IPS DF 19.7 (cell line): Measurements from ENCODE around the gene SATL1.
A peak's percentile ranks its signal among the peaks of the same experiment; 100 is the strongest.
"Not testable (repeated sequence)": the region's sequence is repeated elsewhere in the genome, so short reads cannot be mapped to it uniquely, and the experiment has no call there.

Experiments used
- DNase-seq: peaks from one replicate; pipeline ENCODE4 v3.0.0-alpha.2; 2013; ENCODE audit warnings: low read depth, low spot score

The SATL1 gene, protein sequence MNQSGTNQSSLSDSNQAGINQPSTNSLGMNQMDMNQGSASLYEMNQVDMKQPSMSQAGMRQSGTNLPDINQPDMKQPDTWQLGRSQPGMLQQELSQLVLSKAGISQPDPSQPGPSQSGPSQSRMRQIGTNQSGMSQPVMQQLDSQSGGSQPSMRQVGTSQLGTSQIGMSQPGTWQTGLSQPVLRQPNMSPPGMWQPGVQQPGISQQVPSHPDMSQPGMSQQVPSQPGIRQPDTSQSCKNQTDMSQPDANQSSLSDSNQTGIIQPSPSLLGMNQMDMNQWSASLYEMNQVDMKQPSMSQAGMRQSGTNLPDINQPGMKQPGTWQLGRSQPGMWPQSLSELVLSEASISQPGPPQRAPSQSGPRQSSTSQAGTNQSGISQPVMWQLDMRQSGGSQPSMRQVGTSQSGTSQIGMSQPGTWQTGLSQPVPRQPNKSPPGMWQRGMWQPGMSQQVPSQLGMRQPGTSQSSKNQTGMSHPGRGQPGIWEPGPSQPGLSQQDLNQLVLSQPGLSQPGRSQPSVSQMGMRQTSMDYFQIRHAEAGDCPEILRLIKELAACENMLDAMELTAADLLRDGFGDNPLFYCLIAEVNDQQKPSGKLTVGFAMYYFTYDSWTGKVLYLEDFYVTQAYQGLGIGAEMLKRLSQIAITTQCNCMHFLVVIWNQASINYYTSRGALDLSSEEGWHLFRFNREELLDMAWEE

DNA sequence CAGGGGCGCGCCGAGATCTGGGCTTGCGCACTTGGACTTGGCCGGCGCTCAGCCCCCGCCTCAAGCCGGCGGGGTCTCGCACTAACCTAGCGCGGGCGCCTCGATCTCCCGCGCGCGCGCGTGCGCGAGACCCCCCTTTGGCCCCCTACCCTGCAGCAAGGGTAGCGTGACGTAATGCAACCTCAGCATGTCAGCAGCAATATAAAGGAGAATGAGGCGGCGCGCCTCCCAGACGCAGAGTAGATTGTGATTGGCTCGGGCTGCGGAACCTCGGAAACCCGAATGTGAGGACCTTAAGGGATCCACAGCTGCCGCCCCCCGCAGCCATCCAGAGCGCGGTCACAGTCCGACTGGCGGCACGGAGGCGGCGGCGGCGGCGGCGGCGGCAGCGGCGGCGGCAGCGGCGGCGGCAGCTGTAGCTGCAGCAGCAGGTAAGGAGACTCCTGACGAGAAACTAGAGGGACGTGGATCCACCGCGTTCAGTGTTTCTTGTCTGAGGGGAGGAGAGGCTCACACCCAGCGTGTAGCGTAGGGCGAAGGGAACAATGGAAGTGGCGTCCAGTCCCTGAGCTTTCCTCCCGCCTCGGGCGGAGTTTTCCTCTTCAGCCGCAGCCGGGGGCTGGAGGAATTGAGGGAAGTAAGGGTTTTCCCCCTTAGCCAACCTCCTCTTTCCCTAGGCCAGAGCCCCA lies at the start of gene SATL1, which contains the start of gene ZNF711:
SATL1 (minus strand) TSS at position 19 of the 689 bp plus-strand sequence. CDS start 134,811 bp downstream, outside the sequence.
ZNF711 (plus strand) TSS at position 231 of the 689 bp plus-strand sequence. CDS start 3,582 bp downstream, outside the sequence.
- peak; percentile 57 for DNase-seq

DNA sequence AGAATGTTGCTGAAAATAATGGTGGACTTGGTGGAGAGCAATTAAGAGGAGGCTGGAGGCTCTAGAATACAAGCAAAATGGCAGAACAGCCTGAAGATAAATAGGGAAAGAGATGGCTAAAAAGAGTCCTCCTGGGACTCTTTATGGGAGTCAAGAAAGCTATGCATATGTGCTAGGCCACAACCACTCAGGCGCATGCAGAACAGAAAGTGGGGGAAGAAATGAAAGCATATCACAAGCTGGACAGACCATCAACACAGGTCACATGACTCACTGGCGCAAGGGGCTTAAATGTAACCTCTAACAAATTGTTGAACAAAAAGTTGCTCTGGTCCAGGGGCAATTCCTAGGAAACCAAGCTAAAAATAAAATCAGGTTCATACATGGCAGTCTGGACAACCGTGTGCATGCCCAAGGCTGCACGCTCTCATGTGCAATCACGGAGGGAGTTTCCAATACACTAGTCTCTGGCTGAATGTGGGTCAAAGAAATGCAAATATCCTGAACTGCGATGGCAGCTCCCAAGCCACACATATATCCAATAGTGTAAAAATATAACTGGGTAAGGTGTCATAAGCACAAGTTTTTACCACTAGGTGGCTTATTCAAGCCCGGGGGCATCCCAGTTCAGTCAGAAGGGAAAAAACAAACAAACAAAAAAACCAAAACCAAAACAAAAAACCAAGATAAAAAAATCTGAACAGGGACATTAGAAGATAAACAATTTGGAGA lies 45.6 kb upstream of the SATL1 start:
- no peak for DNase-seq

DNA sequence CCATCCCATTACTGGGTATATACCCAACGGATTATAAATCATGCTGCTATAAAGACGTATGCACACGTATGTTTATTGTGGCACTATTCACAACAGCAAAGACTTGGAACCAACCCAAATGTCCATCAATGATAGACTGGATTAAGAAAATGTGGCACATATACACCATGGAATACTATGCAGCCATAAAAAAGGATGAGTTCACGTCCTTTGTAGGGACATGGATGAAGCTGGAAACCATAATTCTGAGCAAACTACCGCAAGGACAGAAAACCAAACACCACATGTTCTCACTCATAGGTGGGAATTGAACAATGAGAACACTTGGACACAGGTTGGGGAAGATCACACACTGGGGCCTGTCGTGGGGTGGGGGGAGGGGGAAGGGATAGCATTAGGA lies 41.7 kb upstream of the SATL1 start:
- DNase-seq: not testable (repeated sequence)

DNA sequence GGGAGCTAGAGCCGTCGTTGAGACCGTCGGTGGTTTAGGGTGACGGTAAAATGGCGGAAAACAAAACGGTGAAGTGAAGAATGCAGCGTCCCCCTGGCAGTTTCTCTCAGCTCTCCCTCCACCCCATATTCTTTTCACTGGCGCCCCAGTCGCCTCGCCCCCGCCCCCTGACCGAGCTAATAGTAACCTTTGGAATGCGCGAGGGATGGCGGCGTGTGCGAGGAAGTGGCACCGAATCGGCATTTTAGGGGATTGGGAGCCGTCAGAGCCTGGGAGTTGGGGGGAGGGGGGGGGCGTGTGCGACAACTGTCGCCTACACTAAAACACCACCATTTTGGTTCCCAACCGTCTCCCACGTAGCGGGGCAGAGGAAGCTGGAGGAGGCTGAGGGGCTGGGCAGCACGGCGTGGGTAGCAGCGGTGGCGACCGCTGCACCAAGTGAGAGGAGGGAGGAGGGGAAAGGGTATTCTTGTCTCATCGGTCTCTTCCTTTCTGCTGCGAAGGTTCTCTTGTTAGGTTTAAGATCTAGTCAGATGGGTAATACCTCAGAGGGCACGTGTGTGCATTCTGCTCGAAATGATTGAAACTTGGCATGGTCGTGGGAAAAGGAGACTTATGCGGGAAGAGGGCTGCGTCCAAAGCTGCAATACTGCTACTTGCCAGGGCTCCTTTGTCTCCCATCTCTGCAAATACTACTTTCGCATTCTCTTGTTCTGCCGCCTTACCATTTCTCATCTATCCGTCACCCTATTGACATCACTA lies 1.1 kb upstream of the SATL1 start:
- no peak for DNase-seq

DNA sequence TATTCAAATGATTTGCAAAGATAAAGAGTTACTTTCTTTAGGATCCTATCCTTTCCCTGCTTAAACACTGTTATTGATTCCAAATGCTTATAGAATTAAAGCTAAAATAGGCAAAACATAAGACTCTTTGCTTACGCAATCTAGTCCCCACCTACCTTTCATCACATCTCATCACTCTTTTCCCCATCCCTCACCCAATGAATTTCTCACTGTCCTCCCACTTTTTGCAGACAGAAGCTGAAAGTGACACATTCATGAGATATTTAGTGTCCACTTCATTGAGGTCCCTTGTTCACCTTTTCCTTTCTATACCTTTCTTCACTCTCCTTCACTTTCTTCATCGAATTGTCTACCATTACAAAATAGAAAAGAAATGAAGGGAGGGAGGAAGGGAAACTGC lies 424 bp downstream of the SATL1 start:
- DNase-seq: no peak

DNA sequence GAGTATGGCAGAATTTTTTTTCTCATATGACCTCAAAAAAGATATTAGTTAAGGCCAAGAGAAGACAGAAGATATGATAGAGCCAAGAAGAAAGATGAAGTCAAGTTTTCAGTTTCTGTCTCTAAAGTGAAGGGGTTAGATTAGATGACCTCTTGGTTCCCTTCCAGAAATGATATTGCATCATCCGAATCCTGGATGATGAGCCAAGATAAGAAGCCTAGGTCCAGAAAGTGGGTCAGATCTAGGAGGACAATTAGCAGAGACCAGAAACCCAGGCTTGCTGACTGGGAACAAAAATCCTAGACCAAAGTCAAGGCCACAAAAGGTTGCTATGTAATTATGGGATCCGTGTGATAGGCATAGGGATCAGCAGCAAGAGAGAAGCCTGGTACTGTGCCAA lies 20.2 kb downstream of the SATL1 start:
- no peak for DNase-seq

DNA sequence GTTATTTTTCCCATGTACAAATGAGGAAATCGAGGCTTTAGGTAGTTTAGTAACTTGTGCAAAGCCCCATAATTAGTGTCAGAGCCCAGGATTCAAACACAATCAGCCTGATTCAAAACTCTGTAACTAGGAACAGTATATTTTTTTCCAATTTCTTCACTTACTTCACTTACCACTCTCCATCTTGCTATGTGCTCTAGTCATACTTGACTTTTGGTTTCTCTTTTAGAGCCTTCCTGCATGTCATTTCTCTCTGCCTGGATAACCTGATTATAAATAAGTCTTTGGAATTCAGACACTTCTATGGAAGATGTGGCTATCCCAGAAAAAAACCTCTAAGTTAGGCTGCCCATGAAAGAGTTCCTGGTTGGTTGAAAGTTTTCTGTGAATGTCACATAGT lies 22.2 kb downstream of the SATL1 start:
- no peak for DNase-seq

DNA sequence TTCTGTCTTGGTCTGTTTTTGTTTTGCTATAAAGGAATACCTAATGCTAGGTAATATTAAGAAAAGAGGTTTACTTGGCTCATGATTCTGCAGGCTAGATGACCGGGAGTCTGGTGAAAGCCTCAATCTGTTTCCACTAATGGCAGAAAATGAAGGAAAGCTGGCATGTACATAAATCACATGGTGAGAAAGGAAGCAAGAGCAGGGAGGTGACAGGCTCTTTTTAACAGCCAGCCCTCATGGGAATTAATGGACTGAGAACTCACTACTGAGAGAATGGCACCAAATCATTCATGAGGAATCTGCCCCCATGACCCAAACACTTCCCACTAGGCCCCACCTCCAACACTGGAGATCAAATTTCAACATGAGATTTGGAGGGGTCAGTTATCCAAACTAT lies 27.6 kb downstream of the SATL1 start:
- DNase-seq: no peak

DNA sequence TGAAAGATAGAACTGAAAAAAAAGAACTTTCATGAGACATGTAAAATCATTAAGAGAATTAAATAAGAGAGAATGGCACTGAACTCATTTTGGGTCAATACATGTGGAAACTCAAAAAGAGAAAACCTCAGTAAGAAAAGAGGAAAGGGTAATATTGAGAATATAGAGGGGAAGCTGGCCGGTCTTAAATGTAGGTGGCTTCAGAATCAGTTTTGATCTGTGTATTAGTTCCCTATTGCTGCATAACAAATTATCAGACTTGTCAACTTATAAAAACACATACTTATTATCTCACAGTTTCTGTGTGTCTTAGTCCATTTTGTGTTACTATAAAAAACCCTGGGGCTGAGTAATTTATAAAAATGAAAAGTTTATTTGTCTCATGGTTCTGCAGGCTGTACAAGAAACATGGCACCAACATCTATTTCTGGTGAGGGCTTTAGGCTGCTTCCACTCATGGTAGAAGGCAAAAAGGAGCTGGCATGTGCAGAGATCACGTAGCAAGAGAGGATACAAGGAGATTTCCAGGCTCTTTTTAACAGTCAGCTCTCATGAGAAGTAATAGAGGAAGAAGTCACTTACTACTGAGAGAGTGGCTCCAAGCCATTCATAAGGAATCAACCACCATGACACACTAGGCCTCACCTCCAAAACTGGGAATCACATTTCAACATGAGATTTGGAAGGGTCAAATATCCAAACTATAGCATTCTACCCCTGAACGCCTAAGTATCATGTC lies 29.6 kb downstream of the SATL1 start:
- no peak for DNase-seq

DNA sequence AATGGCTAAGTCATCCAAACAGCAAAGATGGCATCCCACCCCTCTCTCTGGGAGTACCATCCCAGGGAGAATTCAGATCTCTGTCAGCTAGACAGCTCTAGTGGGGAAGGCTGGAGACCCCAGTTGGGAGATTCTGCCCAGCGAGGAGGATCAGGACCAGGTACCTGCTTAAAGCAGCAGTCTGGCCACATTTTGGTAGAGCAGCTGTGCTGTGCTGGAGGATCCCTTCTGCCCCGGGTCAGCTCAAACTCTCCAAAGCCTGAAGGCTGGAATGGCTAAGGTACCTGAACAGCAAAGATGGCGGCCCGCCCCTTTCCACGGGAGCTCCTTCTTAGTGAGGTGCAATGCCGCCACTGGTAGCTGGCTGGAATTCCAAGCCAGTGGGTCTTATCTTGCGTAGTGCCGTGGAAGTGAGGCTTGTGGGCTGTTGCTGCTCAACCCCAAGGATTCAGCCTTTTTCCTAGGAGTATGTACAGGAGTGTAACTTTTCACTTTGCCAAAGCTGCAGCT lies 40.1 kb downstream of the SATL1 start:
- no peak for DNase-seq

DNA sequence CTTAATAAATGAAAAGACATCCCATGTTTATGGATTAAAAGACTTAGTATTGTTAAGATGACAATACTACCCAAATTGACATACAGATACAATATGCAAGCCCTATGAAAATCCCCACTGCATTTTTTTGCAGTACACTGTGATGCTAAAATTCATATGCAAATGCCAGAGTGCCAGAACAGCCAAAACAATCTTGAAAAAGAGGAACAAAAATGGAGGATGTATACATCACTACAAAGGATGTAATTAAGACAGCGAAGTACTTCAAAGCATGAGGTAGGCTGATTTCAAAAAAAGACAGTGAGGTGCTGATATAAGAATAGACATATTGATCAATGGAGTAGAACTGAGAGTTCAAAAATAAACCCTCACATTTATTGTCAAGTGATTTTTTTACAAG lies 47.3 kb downstream of the SATL1 start:
- no peak for DNase-seq

DNA sequence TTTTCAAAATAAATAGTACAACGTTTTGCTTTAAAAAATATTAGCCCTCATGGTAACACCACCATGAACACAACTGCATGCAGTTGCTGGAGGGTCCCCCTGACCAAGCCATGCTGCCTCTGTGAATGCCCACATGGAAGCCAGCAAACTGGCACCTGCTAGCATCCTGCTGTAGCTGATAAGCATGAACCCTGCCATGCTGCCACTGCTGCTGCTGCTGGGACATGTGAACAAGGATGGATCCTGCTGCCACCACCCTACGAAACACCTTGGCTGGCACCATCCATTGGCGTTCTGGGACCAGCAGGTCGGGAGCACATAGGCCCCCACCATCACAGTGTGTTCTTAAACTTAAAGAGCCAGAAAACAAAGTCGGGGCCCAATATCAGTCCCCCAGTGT lies 83.9 kb downstream of the SATL1 start:
- DNase-seq: no peak

DNA sequence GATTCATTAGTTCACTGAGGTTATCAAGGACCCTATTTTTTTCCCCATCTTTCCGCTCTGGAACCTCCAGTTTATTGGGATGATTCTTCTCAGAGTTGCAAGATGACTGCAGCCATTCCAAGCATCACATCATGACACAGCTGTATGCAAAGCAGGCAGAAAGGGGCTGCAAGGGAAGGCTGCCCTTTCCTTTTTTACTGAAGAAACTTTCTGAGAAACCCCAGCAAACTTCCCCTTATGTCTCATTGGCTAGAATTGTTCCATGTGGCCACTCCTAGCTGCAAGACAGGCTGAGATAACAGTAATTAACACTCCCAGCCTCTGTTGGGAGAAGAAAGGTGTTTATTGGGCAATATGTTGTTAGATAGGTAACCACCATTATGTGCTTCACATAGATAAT lies 102.6 kb downstream of the SATL1 start:
- DNase-seq: no peak

DNA sequence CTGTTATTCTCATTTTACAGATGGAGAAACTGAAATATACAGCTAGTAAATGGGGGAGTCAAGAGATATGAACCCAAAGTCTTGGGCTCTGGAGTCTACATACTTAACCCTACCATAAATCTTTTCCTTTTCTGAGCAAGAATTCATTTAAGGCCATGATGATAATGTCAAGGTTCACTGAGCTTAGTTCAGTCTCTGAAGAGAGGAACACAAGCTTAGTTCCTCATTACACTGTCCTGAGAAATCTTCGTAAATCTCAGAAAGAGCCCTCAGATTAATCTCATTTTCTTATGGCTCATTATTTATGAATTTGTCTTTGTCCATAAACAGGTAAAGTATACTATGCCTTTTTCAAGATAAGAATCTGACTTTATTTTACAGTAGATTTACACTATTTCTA lies 104.2 kb downstream of the SATL1 start:
- DNase-seq: no peak

DNA sequence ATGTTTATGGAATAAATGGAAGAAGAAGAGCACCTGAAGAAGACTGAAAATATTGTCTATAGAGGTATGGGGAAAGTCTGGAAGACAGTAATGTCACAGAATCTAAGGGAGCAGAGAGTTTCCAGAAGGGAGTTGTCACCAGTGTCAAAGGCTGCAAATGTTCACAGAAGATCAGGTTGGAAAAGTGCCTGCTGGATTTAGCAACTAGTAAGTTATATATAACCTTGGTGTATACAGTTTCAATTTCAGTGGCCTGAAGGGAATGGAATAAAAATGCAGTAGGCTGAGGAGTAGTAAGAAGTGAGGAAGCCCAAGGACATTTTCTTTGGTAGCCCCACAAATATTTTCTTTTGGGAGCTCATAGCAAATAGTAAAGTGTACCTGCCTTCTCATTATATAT lies 107.2 kb downstream of the SATL1 start:
- no peak for DNase-seq

DNA sequence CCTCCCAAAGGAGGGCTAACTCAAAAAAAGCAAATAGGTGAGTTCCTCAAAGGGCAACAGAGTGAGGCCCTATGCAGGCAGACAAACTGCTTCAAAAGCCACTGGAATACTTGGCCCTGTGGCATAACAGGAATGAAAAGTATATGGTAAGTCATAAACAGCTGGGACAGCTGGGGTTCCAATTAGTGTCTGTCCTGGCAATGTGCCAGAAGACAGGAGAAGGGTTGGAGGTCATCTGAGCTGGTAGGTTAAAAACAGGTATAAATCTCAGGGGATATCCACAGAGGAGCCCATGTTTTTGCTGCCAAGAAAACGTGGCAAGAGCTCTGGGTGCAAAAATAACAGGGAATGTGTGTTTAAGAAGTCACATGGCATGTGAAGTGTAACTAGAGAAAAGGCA lies 128.3 kb downstream of the SATL1 start:
- no peak for DNase-seq

DNA sequence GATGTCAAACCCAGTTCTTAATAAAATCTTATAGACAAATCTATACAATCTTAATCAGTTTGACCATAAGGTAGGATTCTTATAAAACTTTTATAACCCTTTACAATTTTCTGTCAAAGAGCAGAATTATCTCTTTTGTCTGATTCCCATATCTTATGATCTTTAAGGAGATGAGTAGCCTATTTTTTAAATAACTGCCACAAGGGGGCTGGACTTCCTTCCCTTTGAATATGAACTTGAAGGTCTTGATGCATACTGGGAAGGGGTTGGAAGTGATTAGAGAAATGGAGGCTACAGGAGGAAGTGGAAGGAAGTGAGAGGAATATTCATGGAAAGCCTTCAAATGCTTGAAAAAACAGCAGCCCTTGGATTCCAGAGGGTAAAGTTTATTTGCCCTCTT lies 128.8 kb downstream of the SATL1 start:
- DNase-seq: no peak

DNA sequence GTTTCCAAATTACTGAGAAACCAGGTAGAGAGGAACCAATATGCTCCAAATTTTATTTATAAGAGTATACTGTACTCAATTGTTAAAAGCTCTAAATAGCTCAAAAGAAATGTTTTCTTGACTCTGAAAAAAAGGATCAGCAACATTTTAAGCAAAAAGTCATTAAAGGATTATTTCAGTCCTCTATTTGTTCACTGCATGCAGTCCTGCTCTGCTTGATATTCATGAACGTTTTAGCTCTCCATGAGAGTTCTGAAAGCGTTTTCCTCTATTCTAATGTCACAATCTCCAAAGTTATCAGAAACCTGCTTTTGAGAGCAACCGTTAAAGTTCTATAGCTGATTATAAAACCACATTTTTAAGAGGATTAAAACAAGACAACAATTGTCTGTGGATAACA lies 129.4 kb downstream of the SATL1 start:
- DNase-seq: no peak

DNA sequence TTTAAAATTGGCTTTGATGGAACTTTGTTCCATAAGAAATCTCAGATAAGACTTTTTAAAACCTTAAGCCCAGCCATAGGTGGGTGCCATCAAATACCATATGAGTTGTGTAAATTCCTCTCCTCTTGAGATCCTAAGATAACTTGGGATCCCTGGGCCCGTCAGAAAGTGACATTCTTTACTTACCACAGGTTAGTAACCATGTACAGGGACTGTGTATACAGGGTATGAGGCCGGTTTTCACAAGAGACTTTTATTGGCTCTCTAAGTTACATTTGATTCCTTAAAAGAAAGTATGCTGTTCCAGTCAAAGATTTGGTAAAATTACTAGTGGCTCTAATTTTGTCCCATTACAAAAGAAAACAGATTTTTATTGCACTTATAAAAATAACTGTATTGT lies 129.8 kb downstream of the SATL1 start:
- DNase-seq: no peak

DNA sequence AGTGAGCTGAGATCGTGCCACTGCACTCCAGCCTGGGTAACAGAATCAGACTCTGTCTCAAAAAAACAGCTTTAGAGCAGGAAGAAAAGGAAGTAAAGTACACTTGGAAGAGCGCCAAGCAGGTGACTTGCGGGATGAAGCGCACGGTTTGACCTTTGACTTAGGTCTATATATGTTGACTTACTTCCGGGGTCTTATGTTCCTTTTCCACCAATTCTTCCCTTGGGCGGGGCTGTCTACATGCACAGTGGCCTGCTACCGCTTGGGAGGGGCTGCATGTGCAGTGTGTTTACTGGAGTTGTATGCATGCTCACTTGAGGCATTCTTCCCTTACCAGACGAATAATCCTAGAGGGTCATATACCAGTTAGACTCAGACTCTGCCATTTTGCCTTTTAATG lies 131.3 kb downstream of the SATL1 start:
- no peak for DNase-seq
